ENCODE measurements around the gene DYNLT3. TPM values are rescaled to one million over a fixed set of nuclear protein-coding genes. Genes with fewer than 3 reads are reported as not detected.

The DYNLT3 gene
- total RNA-seq, 1 experiment from 2014 or later = 5.7 TPM

DNA sequence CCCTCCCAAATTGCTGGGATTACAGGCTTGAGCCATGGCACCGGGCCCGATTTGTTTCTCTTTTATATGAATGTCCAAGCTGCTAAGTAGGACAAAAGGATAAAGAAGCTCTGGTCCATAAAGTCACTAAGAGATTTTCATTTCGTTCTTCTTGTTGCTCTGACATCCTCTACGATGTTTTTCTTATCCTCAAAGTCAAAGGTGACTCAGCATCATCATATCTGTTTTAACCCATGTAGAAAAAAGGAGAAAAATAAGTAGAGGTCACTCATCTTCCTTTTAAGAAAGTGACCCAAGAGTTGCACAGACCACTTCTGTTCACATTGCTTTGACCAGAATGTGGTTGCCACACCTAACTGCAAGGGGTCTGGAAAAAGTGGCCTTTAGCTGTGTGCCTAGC lies 29.3 kb upstream of the DYNLT3 start:
- H2BK15ac ChIP-seq (ENCODE audit: low read depth, low read length) = no peak overlapping the region
- H3K27me3 ChIP-seq (ENCODE audit: insufficient read depth, low read length) = no peaks in the 10 kb centered on the region
- no peak overlapping the region for H3K9ac ChIP-seq (ENCODE audit: extremely low read depth, insufficient read length, low read length)
- no peak overlapping the region for H3K23ac ChIP-seq (ENCODE audit: insufficient read length, low read depth, low read length)
- no peak overlapping the region for H3K27ac ChIP-seq (ENCODE audit: insufficient read length, low read depth, low read length)
- H3K4ac ChIP-seq (ENCODE audit: low read depth, low read length) = no peak overlapping the region
- H3K18ac ChIP-seq (ENCODE audit: insufficient read length, low read depth, low read length) = no peak overlapping the region
- no peak overlapping the region for H3K27ac Mint-ChIP-seq
- H3K79me1 ChIP-seq (ENCODE audit: insufficient read depth, low read depth, low read length, poor library complexity, severe bottlenecking) = no peaks in the 10 kb centered on the region
- H4K20me1 ChIP-seq (ENCODE audit: control insufficient read depth, insufficient read depth, insufficient read length) = no peaks in the 10 kb centered on the region
- no peaks in the 10 kb centered on the region for H3K79me2 ChIP-seq (ENCODE audit: insufficient read depth, low read length)
- no peak overlapping the region for H4K8ac ChIP-seq (replicated peaks; ENCODE audit: insufficient read length, low read depth, low read length)
- no peak overlapping the region for H4K91ac ChIP-seq (ENCODE audit: insufficient read length, low read depth, low read length)
- H3K27me3 Mint-ChIP-seq (ENCODE audit: low read depth) = peaks cover 2% of the 10 kb centered on the region
- H3K14ac ChIP-seq (ENCODE audit: insufficient read depth, low read length) = no peak overlapping the region
- no peak overlapping the region for H2BK20ac ChIP-seq (ENCODE audit: low read depth, low read length, poor library complexity, severe bottlenecking)
- H3K56ac ChIP-seq (ENCODE audit: insufficient read length, low read depth, low read length) = no peak overlapping the region
- no peak overlapping the region for H2BK12ac ChIP-seq (ENCODE audit: insufficient read length, low read depth, low read length)
- no peaks in the 10 kb centered on the region for H3K4me1 Mint-ChIP-seq
- H3K36me3 Mint-ChIP-seq (ENCODE audit: insufficient read depth in 1 of 3, low read depth in 3 of 3) = no peaks in the 10 kb centered on the region; a peak in 1 of 7 replicates
- no peak overlapping the region for H3K4me2 ChIP-seq (ENCODE audit: insufficient read depth, insufficient read length, low read length)
- H3K4me3 Mint-ChIP-seq = no peak overlapping the region
- no peaks in the 10 kb centered on the region for H3K4me1 ChIP-seq (ENCODE audit: insufficient read depth, low read length)
- H3T11ph ChIP-seq (ENCODE audit: low read length) = no peak overlapping the region
- no peak overlapping the region for H2AK5ac ChIP-seq (ENCODE audit: insufficient read length, low read length)
- no peak for DNase-seq
- H4K5ac ChIP-seq (ENCODE audit: insufficient read length, low read depth, low read length) = no peak overlapping the region
- H2BK120ac ChIP-seq (ENCODE audit: low read depth, low read length, poor library complexity, severe bottlenecking) = no peak overlapping the region
- no peaks in the 10 kb centered on the region for H3K23me2 ChIP-seq (ENCODE audit: insufficient read length, low read depth, low read length, poor library complexity, severe bottlenecking)
- H3K9me3 ChIP-seq (ENCODE audit: control insufficient read depth, low read depth, low read length) = no peaks in the 10 kb centered on the region
- no peak overlapping the region for H2AFZ ChIP-seq (ENCODE audit: low read length)
- peaks cover 63 to 66% of the 10 kb centered on the region in 2 experiments for H3K9me3 Mint-ChIP-seq
- H2BK5ac ChIP-seq (ENCODE audit: insufficient read length, low read length) = no peak overlapping the region
- TF ChIP-seq, protein P1, sequence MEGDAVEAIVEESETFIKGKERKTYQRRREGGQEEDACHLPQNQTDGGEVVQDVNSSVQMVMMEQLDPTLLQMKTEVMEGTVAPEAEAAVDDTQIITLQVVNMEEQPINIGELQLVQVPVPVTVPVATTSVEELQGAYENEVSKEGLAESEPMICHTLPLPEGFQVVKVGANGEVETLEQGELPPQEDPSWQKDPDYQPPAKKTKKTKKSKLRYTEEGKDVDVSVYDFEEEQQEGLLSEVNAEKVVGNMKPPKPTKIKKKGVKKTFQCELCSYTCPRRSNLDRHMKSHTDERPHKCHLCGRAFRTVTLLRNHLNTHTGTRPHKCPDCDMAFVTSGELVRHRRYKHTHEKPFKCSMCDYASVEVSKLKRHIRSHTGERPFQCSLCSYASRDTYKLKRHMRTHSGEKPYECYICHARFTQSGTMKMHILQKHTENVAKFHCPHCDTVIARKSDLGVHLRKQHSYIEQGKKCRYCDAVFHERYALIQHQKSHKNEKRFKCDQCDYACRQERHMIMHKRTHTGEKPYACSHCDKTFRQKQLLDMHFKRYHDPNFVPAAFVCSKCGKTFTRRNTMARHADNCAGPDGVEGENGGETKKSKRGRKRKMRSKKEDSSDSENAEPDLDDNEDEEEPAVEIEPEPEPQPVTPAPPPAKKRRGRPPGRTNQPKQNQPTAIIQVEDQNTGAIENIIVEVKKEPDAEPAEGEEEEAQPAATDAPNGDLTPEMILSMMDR (conservative IDR thresholded peaks at IDR 0.05) = no peak
- WGBS (ENCODE audit: extremely low coverage, insufficient read length, low lambda C conversion rate) = no CpG with 5 or more reads among the region's 4 CpGs
